NOMO-1 treated with dmso at 0.1 percent for 144 hours (cell line): ENCODE measurements around the gene RABGAP1L.

Experiments used
- DNase-seq: peaks from one replicate; lab custom pipeline; 2025; ENCODE audit not compliant: unreplicated experiment; lab: John Stamatoyannopoulos, UW

RABGAP1L gene

DNA sequence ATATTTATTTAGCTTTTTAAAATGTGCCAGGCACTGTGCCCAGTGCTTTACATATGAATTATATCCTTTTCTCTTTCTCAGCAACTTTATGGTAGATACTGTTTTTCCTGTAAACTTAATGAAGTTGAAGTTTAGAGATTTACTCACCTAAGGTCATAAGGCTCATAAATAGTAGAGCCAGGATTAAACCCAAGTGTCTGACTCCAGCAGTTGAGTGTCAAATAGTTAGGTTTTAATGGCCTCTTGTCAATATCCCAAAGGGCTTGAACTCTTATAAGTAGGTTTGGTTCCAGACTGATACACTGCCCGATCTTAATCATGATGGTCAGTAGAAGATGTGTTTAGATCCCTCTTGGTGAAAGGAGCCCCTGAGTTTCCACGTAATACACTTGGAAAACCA lies 37.8 kb downstream of the RABGAP1L start:
- no peak for DNase-seq

DNA sequence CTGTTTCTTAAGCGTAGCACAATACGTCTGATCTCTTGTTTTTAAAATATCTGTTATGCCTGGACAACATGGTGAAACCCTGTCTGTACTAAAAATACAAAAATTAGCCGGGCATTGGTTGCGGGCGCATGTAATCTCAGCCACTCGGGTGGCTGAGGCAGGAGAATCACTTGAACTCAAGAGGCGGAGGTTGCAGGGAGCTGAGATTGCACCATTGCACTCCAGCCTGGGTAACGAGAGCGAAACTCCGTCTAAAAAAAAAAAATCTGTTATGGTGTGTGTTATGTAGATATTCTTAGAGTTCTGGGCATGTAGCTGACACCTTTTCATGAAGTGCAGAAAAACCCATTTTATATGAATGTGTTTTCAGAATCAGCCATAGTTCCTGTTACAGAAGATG lies 38.2 kb downstream of the RABGAP1L start:
- DNase-seq: no peak

DNA sequence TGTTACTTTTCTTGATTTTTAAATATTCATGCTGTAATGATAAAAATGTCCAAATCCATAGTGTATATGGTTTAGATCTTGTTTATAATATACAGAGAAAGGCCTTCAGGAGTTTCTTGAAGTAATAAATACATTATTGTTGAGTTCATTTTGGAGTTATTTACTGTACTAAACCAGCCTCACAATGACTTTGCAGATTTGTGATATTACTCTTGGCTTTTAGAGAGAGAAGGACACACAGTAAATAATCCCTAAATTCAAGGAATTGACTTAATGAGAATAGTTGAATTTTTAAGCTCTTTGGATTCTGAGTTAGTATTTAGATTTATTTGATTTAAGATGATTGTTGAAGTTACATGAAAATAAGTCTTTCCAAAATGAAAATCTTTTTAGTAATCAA lies 38.9 kb downstream of the RABGAP1L start:
- DNase-seq: no peak

GRCh38 chr1:174200746-174201145 lies 41.4 kb downstream of the RABGAP1L start:
- DNase-seq: no peak

DNA sequence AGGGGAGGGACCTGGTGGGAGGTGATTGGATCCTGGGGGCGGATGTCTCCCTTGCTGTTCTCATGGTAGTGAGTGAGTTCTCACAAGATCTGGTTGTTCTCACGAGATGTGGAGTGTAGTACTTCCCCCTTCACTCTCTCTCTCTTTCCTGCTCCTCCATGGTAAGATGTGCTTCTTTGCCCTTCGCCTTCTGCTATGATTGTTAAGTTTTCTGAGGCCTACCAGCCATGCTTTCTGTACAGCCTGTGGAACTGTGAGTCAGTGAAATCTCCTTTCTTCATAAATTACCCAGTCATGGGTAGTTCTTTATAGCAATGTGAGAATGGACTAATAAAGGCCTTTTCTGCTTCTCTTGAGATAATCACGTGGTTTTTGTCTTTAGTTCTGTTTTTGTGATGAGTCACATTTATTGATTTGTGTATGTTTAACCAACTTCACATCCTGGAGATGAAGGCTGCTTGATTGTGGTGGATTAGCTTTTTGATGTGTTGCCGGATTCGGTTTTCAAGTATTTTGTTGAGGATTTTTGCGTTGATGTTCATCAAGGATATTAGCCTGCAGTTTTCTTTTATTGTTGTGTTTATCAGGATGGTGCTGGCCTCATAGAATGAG lies 45.5 kb downstream of the RABGAP1L start:
- no peak for DNase-seq

DNA sequence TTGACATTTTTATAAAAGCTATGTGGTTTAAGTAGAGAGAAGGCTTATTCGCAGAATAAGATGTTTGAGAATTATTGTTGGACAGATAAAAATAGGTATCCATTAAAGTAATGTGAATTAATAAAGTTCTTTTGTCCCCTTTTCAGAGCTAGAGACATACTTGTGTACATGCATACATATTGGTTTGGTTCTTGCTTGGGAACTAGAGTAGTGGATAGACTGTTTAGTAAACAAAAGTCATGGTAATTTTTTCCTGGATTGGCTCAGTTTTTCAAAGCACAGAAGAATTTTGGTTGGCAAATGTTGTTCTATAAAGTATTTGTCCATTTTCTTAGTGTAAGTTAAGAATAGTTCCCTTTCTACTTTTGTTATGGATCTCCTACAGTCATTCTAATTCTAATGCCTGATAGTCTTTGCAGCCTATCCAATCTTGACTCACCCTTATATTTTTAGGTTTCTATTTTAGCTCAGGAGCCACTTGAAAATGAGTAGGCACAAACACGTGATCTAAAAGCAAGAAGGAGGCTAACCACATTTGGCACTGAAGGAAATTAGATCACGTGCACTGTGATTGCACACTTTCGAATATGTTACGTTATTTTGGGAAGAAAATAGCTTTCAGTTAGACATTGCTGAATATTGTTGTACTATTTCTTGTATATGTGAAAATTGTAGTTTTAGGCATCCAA lies 47.0 kb downstream of the RABGAP1L start:
- peak; percentile 47 for DNase-seq

GRCh38 chr1:174209347-174210187 lies 50.2 kb downstream of the RABGAP1L start:
- DNase-seq: no peak

- no peak for DNase-seq
Observed at GRCh38 chr1:174211486-174211885, 52.2 kb downstream of the RABGAP1L start.

GRCh38 chr1:174215766-174216165 lies 56.4 kb downstream of the RABGAP1L start:
- DNase-seq: no peak

DNA sequence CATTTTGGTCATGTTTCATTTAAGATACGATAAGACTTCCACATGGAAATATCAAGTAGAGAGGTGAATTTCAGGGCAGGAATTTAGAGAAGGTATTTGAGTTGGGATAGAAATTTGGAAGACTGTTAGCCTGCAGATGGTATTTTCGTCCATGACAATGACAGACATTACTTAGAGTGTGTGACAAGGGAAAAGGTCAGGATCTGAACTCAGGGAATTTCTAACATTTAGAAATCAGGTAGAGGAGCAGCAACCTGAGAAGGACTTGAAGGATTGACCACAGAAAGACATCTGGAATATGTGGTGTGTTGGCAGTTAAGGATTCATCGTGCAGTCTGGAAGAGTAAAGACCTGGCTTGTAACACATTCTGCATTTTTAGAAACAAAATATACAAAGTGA lies 57.9 kb downstream of the RABGAP1L start:
- DNase-seq: no peak

GRCh38 chr1:174217787-174218574 lies 58.7 kb downstream of the RABGAP1L start:
- DNase-seq: no peak

GRCh38 chr1:174218983-174219382 lies 59.7 kb downstream of the RABGAP1L start:
- DNase-seq: no peak

GRCh38 chr1:174219606-174220370 lies 60.5 kb downstream of the RABGAP1L start:
- no peak for DNase-seq

- no peak for DNase-seq
Observed at GRCh38 chr1:174221681-174222080, 62.4 kb downstream of the RABGAP1L start.

DNA sequence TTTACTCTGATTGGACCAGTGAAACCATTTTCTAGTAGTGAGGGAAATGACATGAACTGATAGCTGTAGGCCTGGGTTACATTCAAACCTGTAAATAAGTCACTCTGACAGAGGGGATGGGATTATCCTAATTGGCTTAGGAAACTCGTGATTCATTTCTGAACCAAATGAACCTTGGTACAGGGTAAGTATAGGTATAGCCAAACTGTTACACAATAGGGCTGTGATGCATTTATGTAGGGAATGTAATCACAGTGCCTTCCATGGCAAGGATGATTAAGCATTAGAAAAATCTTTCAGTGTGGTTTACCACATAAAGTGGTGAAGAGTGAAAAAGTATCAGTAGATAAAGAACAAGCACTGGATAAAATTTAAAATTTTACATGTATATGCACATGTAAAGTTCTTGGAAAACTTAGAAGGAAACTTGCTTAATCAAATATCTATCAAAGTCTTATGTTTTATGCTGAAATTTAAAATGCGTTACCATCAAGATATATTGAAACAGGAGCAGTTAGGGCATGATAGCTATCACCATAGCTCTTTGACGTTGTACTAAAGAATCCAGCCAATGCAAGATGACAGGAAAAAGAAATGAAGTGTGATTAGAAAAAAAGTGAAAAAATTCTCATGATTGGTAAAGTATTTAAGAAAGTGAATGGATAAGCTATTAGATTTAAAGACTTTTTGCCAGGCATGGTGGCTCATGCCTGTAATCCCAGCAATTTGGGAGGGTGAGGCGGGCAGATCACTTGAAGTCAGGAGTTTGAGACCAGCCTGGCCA lies 63.0 kb downstream of the RABGAP1L start:
- DNase-seq: no peak

GRCh38 chr1:174224641-174225040 lies 65.3 kb downstream of the RABGAP1L start:
- no peak for DNase-seq

DNA sequence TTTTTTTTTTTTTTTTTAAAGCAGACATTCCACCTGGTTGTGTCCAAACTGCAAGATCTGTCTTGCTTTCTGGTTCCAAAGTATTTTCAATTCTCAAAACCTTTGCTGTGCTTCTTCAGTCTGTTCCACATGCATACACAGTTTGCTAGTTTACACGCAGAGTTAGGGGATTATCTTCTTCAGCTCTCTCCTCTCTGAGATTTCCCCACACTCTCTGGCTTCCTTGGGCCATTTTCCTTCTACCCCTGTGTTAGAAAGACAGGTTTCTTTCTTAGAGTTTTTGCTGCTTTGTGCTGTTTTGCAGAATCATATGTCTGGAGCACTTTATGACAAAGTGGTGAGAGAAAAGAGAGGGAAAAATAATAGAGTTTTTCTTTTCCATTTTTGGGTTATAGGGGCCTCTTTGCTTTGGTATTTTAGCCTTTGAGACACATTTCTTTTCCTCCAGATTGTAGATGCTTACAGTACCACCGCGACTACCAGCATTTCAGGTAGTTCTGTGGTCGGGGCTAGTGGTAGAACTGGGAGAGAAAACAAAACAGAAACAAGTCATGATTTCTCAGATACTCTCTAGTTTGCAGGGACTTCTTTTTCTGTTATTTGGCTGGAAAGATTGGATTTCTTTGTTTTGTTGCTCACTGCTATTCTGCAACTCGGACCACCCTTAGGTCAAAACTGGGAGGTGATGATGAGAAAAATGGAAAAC lies 66.3 kb downstream of the RABGAP1L start:
- DNase-seq: no peak

DNA sequence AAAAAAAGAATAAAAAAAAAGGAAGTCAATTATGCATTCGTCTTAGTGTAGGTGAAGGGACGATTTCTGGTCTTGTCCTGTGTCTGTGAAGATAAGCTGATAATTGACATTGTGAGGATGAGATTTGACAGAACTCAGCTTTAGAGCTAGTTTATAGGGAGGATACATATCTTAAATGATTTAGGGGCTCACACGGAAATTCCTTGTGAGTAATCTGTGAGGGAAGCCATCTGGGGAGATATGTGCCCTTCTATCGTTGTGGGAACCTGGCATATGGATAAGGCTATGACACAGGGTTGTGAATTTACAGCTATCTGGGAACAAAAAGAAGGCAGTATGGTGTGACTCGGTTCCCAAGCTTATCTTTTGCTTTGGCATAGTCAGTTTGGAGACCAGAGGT lies 71.1 kb downstream of the RABGAP1L start:
- no peak for DNase-seq

DNA sequence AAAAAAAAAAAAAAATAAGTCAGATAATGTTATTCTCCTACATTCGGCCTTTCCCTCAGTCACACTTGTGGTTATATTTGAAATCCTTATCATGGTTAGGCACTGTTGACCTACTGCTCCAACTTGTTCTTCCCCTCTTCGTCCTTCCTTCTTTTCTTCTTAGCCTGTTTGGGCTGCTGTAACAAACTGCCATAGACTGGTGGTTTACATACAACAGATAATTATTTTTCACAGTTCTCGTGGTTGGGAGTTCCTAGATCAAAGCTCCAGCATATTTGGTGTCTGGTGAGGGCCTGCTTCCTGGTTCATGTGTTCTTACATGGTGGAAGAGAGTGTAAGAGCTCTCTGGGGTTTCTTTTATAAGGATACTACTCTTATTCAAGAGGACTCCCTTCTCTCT lies 73.4 kb downstream of the RABGAP1L start:
- DNase-seq: no peak
